Right lobe of liver (tissue), 4 donors: Measurements from ENCODE around the gene MARS2.

Source experiments
- CTCF ChIP-seq, 4 donors: fragments of 200-600 bp in 3 of 4; fragments of 450-650 bp in 1 of 4; IDR thresholded peaks; one replicate each; pipeline versions ENCODE4 v1.5.1 to v1.8.0; 2016 to 2022; ENCODE audit warnings: antibody characterized with exemption in 4 of 4, mild to moderate bottlenecking in 2 of 4
- POLR2A ChIP-seq: fragments of 450-650 bp; IDR thresholded peaks from one replicate; pipeline ENCODE4 v1.6.1; 2017; ENCODE audit warnings: antibody characterized with exemption, mild to moderate bottlenecking
- donor health status: DM: no; HTN: no; CAD: no.
- donor health status: DM: no; HTN: no; CAD: no.
- donor health status: DM: no; HTN: yes; CAD: no.

DNA sequence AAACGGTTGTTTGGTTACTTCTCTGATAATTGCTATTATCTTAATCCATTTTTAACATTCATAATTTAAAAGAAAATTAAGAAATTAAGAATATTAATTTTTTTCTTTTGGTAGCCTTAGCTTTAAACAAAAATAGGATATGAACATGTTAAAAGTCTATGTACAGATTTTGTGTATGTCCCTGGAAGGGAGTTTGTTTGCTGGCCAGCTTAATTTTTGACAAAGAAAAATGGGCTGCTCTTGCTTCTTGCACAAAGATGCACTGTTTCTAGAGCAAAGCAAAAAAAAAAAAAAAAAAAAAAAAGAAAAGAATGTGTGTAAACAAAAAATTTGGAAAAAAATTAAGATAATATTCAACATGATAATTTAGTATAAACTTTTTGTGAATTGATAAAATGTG, 31.1 kb upstream of the MARS2 start:
- TF ChIP-seq POLR2A, result no peak
- TF ChIP-seq CTCF (IDR thresholded peaks at IDR 0.05), result no peak
